HG03175 (cell line): Measurements from ENCODE around the gene RHOH.
"Not testable (repeated sequence)": the region's sequence is repeated elsewhere in the genome, so short reads cannot be mapped to it uniquely, and the experiment has no call there.

Source experiments
- ATAC-seq: cut with Tn5 transposase; IDR thresholded peaks from one replicate; pipeline ENCODE4 v1.9.1; 2021; ENCODE audit warnings: mild to moderate bottlenecking, moderate library complexity; ENCODE audit not compliant: unreplicated experiment

The RHOH gene

GRCh38 chr4:40196724-40197281, at the start of gene RHOH:
Gene RHOH (plus strand): TSS chr4:40197031. CDS start chr4:40243387, 46,356 bp downstream.
- no peak for ATAC-seq

- not testable (repeated sequence) for ATAC-seq
These were observed 49.3 kb upstream of the RHOH start for GRCh38 chr4:40147490-40147889.

GRCh38 chr4:40149960-40150385, 46.9 kb upstream of the RHOH start:
- ATAC-seq = peak; percentile 70

GRCh38 chr4:40150932-40151331, 45.9 kb upstream of the RHOH start:
- ATAC-seq = peak; percentile 64

GRCh38 chr4:40152637-40153036, 44.2 kb upstream of the RHOH start:
- ATAC-seq = no peak

- ATAC-seq = no peak
These were observed 39.4 kb upstream of the RHOH start for GRCh38 chr4:40157436-40157835.

GRCh38 chr4:40160258-40160657, 36.6 kb upstream of the RHOH start:
- no peak for ATAC-seq

GRCh38 chr4:40164459-40164858, 32.4 kb upstream of the RHOH start:
- ATAC-seq = no peak

- ATAC-seq = no peak
These were observed 30.9 kb upstream of the RHOH start for GRCh38 chr4:40165916-40166315.

- no peak for ATAC-seq
These were observed 28.8 kb upstream of the RHOH start for GRCh38 chr4:40168070-40168469.

GRCh38 chr4:40170588-40170987, 26.2 kb upstream of the RHOH start:
- peak; percentile 81 for ATAC-seq

- peak; percentile 80 for ATAC-seq
These were observed 23.4 kb upstream of the RHOH start for GRCh38 chr4:40173470-40173875.

- no peak for ATAC-seq
These were observed 20.2 kb upstream of the RHOH start for GRCh38 chr4:40176602-40177001.

- no peak for ATAC-seq
These were observed 19.2 kb upstream of the RHOH start for GRCh38 chr4:40177591-40177990.

GRCh38 chr4:40178672-40179071, 18.2 kb upstream of the RHOH start:
- ATAC-seq = no peak

GRCh38 chr4:40179360-40179759, 17.5 kb upstream of the RHOH start:
- ATAC-seq = no peak

GRCh38 chr4:40180356-40180755, 16.5 kb upstream of the RHOH start:
- ATAC-seq = no peak

- no peak for ATAC-seq
These were observed 14.8 kb upstream of the RHOH start for GRCh38 chr4:40182001-40182400.

GRCh38 chr4:40182954-40183353, 13.9 kb upstream of the RHOH start:
- ATAC-seq = no peak

GRCh38 chr4:40183615-40184411, 13.0 kb upstream of the RHOH start:
- ATAC-seq = no peak

GRCh38 chr4:40185830-40186664, 10.8 kb upstream of the RHOH start:
- ATAC-seq = peak; percentile 56

- ATAC-seq = no peak
These were observed 10.2 kb upstream of the RHOH start for GRCh38 chr4:40186665-40187014.
